Lower leg skin (tissue), 4 donors: Measurements from ENCODE around the gene UBE2V1. TPM values are rescaled to one million over a fixed set of nuclear protein-coding genes. Genes with fewer than 3 reads are reported as not detected.

Experiments used
- DNase-seq, 2 donors: peaks; one replicate each; pipeline ENCODE4 v3.0.0-alpha.2; 2019; ENCODE audit warnings: low spot score in 2 of 2
- H3K4me3 ChIP-seq: fragments of 200-600 bp; sonication (generic); 2 replicates; pipeline ENCODE4 v1.5.1; 2017; ENCODE audit warnings: mild to moderate bottlenecking, low read depth; ENCODE audit not compliant: poor library complexity, severe bottlenecking
- CTCF ChIP-seq, 3 donors: fragments of 450-650 bp; IDR thresholded peaks; one replicate each; pipeline ENCODE4 v1.5.1; 2016; ENCODE audit warnings: antibody characterized with exemption in 3 of 3, mild to moderate bottlenecking in 3 of 3, moderate library complexity in 2 of 3
- POLR2A ChIP-seq, 2 donors: fragments of 450-650 bp; IDR thresholded peaks; one replicate each; pipeline ENCODE4 v1.6.1; 2016 to 2017; ENCODE audit warnings: antibody characterized with exemption in 2 of 2, mild to moderate bottlenecking in 1 of 2, moderate library complexity in 1 of 2
- WGBS, 2 donors: methylation state at CpG; one replicate each; pipeline ENCODE4 v1.1.5; 2018; 5-methylcytosine and 5-hydroxymethylcytosine counted together
- intact Hi-C: fragments of 100-400 bp; cut with DNase I; formaldehyde crosslinking; loops from one replicate; pipeline ENCODE4 v1.15.0; 2023; ENCODE audit warnings: low total_unique reads
- total RNA-seq, 4 donors: library from RNA; depleted of rRNA; stranded (reverse); fragments of >200 nt; gene quantifications; one replicate each; pipeline ENCODE4 v1.1.0, GENCODE V29; 2016

Gene UBE2V1
- total RNA-seq, 4 donors from 2014 or later, result 50.8 to 105 (median 75.6) TPM

GRCh38 chr20:50122763-50123162 lies 9.8 kb upstream of the UBE2V1 start:
- DNase-seq, result no peak
- intact Hi-C loops, result loop anchor here (5.0 kb wide), 1 partner anchor 50 kb away; no protein-coding TSS in a partner anchor
- TF ChIP-seq POLR2A (IDR thresholded peaks at IDR 0.05) (no peak), CTCF (IDR thresholded peaks at IDR 0.05) (no peak)
- WGBS, 2 donors, result 82 to 92% methylated on average over 4 of the region's 4 CpGs
- H3K4me3 ChIP-seq, result no peak overlapping the region

GRCh38 chr20:50121858-50122271 lies 8.9 kb upstream of the UBE2V1 start:
- TF ChIP-seq POLR2A (IDR thresholded peaks at IDR 0.05) (no peak), CTCF (IDR thresholded peaks at IDR 0.05) (no peak)
- intact Hi-C loops, result loop anchor here (5.0 kb wide), 1 partner anchor 50 kb away; no protein-coding TSS in a partner anchor
- no peak overlapping the region for H3K4me3 ChIP-seq
- WGBS, 2 donors, result 56 to 67% methylated on average over 4 of the region's 4 CpGs
- DNase-seq, result no peak

- no peak for DNase-seq
- TF ChIP-seq CTCF (IDR thresholded peaks at IDR 0.05) (peak in 1 of 3 donors; percentile 93), POLR2A (IDR thresholded peaks at IDR 0.05) (no peak)
- WGBS, 2 donors, result 35 to 40% methylated on average over 9 of the region's 9 CpGs
- intact Hi-C loops, result loop anchor here (5.0 kb wide), 1 partner anchor 51 kb away; no protein-coding TSS in a partner anchor
- no peak overlapping the region for H3K4me3 ChIP-seq
Observed at GRCh38 chr20:50120935-50121693, 8.2 kb upstream of the UBE2V1 start.

- TF ChIP-seq POLR2A (IDR thresholded peaks at IDR 0.05) (no peak), CTCF (IDR thresholded peaks at IDR 0.05) (no peak)
- H3K4me3 ChIP-seq, result no peak overlapping the region
- 71 to 72% methylated on average over 2 of the region's 2 CpGs for WGBS, 2 donors
- DNase-seq, result no peak
- intact Hi-C loops, result no loop called here
Observed at GRCh38 chr20:50118203-50118602, 5.3 kb upstream of the UBE2V1 start.

GRCh38 chr20:50116368-50116999 lies 3.5 kb upstream of the UBE2V1 start:
- WGBS, 2 donors, result 86 to 88% methylated on average over 19 of the region's 19 CpGs

More at GRCh38 chr20:50116368-50116999, 3.5 kb upstream of the UBE2V1 start:
- H3K4me3 ChIP-seq, result no peak overlapping the region
- no peak for TF ChIP-seq POLR2A (IDR thresholded peaks at IDR 0.05)
- TF ChIP-seq CTCF (IDR thresholded peaks at IDR 0.05), result no peak
- DNase-seq, result peak in 1 of 2 donors; percentile 84
- intact Hi-C loops, result no loop called here
